H1 (cell line): Measurements from ENCODE around the gene FHIT. TPM values are rescaled to one million over a fixed set of nuclear protein-coding genes. Genes with fewer than 3 reads are reported as not detected.

Source experiments
- CTCF ChIA-PET: fragments of 300-600 bp; sonication (Branson Sonifier 250); formaldehyde crosslinking; loops from one replicate; lab custom pipeline; 2021; ENCODE audit not compliant: partially characterized antibody; lab: Charles Lee
- POLR2A ChIA-PET: fragments of 300-600 bp; sonication (Branson Sonifier 250); formaldehyde crosslinking; loops from one replicate; lab custom pipeline; 2021; ENCODE audit warnings: inconsistent platforms; ENCODE audit not compliant: partially characterized antibody; lab: Charles Lee
- DNase-seq, 2 experiments: peaks; one replicate each; pipeline versions ENCODE4 v3.0.0 to v3.0.0-alpha.2; 2010 to 2022; ENCODE audit warnings: low spot score in 2 of 2, low read depth in 1 of 2, mixed read lengths in 1 of 2
- FAIRE-seq: peaks from 2 replicates; lab custom pipeline; 2011; peaks lifted over from hg19 to GRCh38; lab: Jason Lieb, UNC
- H2AFZ ChIP-seq: 2 replicates; pipeline ENCODE4 v1.8.1; 2012; ENCODE audit warnings: low read length, inconsistent platforms
- H2AK5ac ChIP-seq: 2 replicates; pipeline ENCODE4 v1.6.1; 2013; ENCODE audit warnings: low read depth, low read length
- H2BK120ac ChIP-seq: replicated peaks from 2 replicates; pipeline ENCODE3; 2013; ENCODE audit warnings: low read depth, low read length, inconsistent platforms
- H2BK12ac ChIP-seq: 2 replicates; pipeline ENCODE4 v1.6.1; 2013; ENCODE audit warnings: low read depth, low read length
- H2BK15ac ChIP-seq: 2 replicates; pipeline ENCODE4 v1.6.1; 2013; ENCODE audit warnings: low read length
- H2BK20ac ChIP-seq: 2 replicates; pipeline ENCODE4 v1.6.1; 2013; ENCODE audit warnings: low read length
- H2BK5ac ChIP-seq: 2 replicates; pipeline ENCODE4 v1.6.1; 2013; ENCODE audit warnings: low read depth, low read length
- H3K14ac ChIP-seq: 2 replicates; pipeline ENCODE4 v1.6.1; 2013; ENCODE audit warnings: inconsistent platforms; ENCODE audit not compliant: insufficient read length
- H3K18ac ChIP-seq: 2 replicates; pipeline ENCODE4 v1.6.1; 2013; ENCODE audit warnings: low read length; ENCODE audit errors: extremely low read depth
- H3K23ac ChIP-seq: 2 replicates; pipeline ENCODE4 v1.6.1; 2013; ENCODE audit warnings: inconsistent platforms; ENCODE audit not compliant: insufficient read length
- H3K23me2 ChIP-seq: 2 replicates; pipeline ENCODE4 v1.6.1; 2013; ENCODE audit warnings: low read depth, low read length
- H3K27ac ChIP-seq: 2 replicates; pipeline ENCODE4 v1.6.1; 2011; ENCODE audit warnings: low read depth, low read length, inconsistent platforms
- H3K27me3 ChIP-seq, 4 experiments: replicated peaks in 1 of 4; 1 replicate in 1 of 4; 2 replicates in 3 of 4; pipeline versions ENCODE4 v1.6.1 to v1.8.1; 2011 to 2013; ENCODE audit warnings: low read length in 3 of 4, mild to moderate bottlenecking in 3 of 4, inconsistent platforms in 2 of 4, mixed read lengths in 2 of 4, moderate library complexity in 1 of 4; ENCODE audit not compliant: control insufficient read depth in 3 of 4, insufficient read depth in 3 of 4; ENCODE audit errors: extremely low read depth in 1 of 4
- H3K36me3 ChIP-seq, 4 experiments: 2 replicates each; pipeline versions ENCODE4 v1.6.1 to v1.8.1; 2011 to 2013; ENCODE audit warnings: mild to moderate bottlenecking in 4 of 4, low read length in 3 of 4, moderate library complexity in 2 of 4, control low read depth in 1 of 4, inconsistent platforms in 1 of 4; ENCODE audit not compliant: insufficient read depth in 4 of 4, control insufficient read depth in 2 of 4
- H3K4ac ChIP-seq: replicated peaks from 2 replicates; pipeline ENCODE3; 2013; ENCODE audit warnings: low read length, low read depth, mixed read lengths, inconsistent platforms; ENCODE audit not compliant: insufficient read length
- H3K4me1 ChIP-seq, 4 experiments: replicated peaks in 1 of 4; 1 replicate in 1 of 4; 2 replicates in 3 of 4; pipeline versions ENCODE4 v1.6.1 to v1.8.1; 2011 to 2013; ENCODE audit warnings: low read length in 3 of 4, inconsistent platforms in 2 of 4, mixed read lengths in 1 of 4; ENCODE audit not compliant: insufficient read depth in 4 of 4, control insufficient read depth in 3 of 4
- H3K4me2 ChIP-seq, 2 experiments: 2 replicates each; pipeline versions ENCODE4 v1.6.1 to v1.8.1; 2011 to 2013; ENCODE audit warnings: low read depth in 2 of 2, low read length in 2 of 2, control low read depth in 1 of 2, inconsistent platforms in 1 of 2, mild to moderate bottlenecking in 1 of 2; ENCODE audit not compliant: insufficient read depth in 1 of 2
- H3K4me3 ChIP-seq, 4 experiments: fragments of 200-600, 300-600 bp in 1 of 4; sonication (generic), shearing (Covaris generic), sonication (Bioruptor Twin) in 1 of 4; 2 replicates each; pipeline versions ENCODE4 v1.5.1 to v1.8.1; 2011 to 2016; ENCODE audit warnings: low read length in 4 of 4, low read depth in 3 of 4, control low read depth in 2 of 4, inconsistent platforms in 2 of 4, mild to moderate bottlenecking in 2 of 4, mixed read lengths in 1 of 4, moderate library complexity in 1 of 4; ENCODE audit not compliant: insufficient read depth in 2 of 4; ENCODE audit errors: extremely low read depth in 1 of 4
- H3K56ac ChIP-seq: replicated peaks from 2 replicates; pipeline ENCODE3; 2013; ENCODE audit warnings: low read depth, mild to moderate bottlenecking, mixed read lengths, low read length, inconsistent platforms; ENCODE audit not compliant: insufficient read length
- H3K79me1 ChIP-seq: 2 replicates; pipeline ENCODE4 v1.6.1; 2013; ENCODE audit warnings: low read depth, low read length, control low read depth
- H3K79me2 ChIP-seq, 2 experiments: 2 replicates each; pipeline versions ENCODE4 v1.6.1 to v1.8.1; 2012 to 2013; ENCODE audit warnings: low read length in 2 of 2, mild to moderate bottlenecking in 2 of 2, inconsistent platforms in 1 of 2; ENCODE audit not compliant: insufficient read depth in 2 of 2, control insufficient read depth in 1 of 2
- H3K9ac ChIP-seq, 4 experiments: replicated peaks in 1 of 4; 1 replicate in 1 of 4; 2 replicates in 3 of 4; pipeline versions ENCODE4 v1.6.1 to v1.8.1; 2011 to 2013; ENCODE audit warnings: low read depth in 3 of 4, low read length in 3 of 4, control low read depth in 2 of 4, mild to moderate bottlenecking in 2 of 4, moderate library complexity in 2 of 4, inconsistent platforms in 1 of 4; ENCODE audit errors: extremely low read depth in 1 of 4
- H3K9me3 ChIP-seq, 2 experiments: 2 replicates each; pipeline versions ENCODE4 v1.6.1 to v1.8.1; 2012 to 2013; ENCODE audit warnings: mild to moderate bottlenecking in 2 of 2, moderate library complexity in 2 of 2, control low read depth in 1 of 2, inconsistent platforms in 1 of 2, low read depth in 1 of 2, low read length in 1 of 2, mixed read lengths in 1 of 2; ENCODE audit not compliant: insufficient read depth in 2 of 2
- H4K20me1 ChIP-seq, 2 experiments: replicated peaks in 1 of 2; 2 replicates each; pipeline versions ENCODE3 to v1.8.1; 2011 to 2013; ENCODE audit warnings: inconsistent platforms in 2 of 2, low read length in 2 of 2, mild to moderate bottlenecking in 1 of 2; ENCODE audit not compliant: insufficient read depth in 2 of 2, control insufficient read depth in 1 of 2
- H4K5ac ChIP-seq: 2 replicates; pipeline ENCODE4 v1.6.1; 2013; ENCODE audit warnings: low read length, low read depth, mixed read lengths, inconsistent platforms; ENCODE audit not compliant: insufficient read length
- H4K8ac ChIP-seq: 2 replicates; pipeline ENCODE4 v1.8.0; 2013; ENCODE audit warnings: mild to moderate bottlenecking, moderate library complexity, low read length, inconsistent platforms; ENCODE audit not compliant: insufficient read depth; ENCODE audit errors: extremely low read depth
- H4K91ac ChIP-seq: replicated peaks from 2 replicates; pipeline ENCODE3; 2013; ENCODE audit warnings: low read length, mixed read lengths, inconsistent platforms; ENCODE audit not compliant: insufficient read length
- ASH2L ChIP-seq: fragments of 200-600, 300-600 bp; sonication (generic); IDR thresholded peaks from one replicate; pipeline ENCODE4 v1.7.1; 2017; ENCODE audit warnings: low read length
- EP300 ChIP-seq, 2 experiments: IDR thresholded peaks; 1 replicate in 1 of 2; 2 replicates in 1 of 2; pipeline ENCODE4 v1.6.1; 2011 to 2012; ENCODE audit warnings: low read depth in 2 of 2, low read length in 2 of 2, mild to moderate bottlenecking in 2 of 2, borderline replicate concordance in 1 of 2, inconsistent platforms in 1 of 2, moderate library complexity in 1 of 2
- FOSL1 ChIP-seq: IDR thresholded peaks from 2 replicates; pipeline ENCODE4 v1.6.1; 2011; ENCODE audit warnings: mild to moderate bottlenecking, low read depth, low read length, moderate library complexity; ENCODE audit not compliant: insufficient read depth
- KDM1A ChIP-seq: fragments of 200-600, 300-600 bp; sonication (generic); IDR thresholded peaks from 2 replicates; pipeline ENCODE4 v1.7.1; 2016; ENCODE audit warnings: mild to moderate bottlenecking, low read length, borderline replicate concordance
- POU5F1 ChIP-seq: IDR thresholded peaks from 2 replicates; pipeline ENCODE4 v1.6.1; 2011; ENCODE audit warnings: low read depth, mild to moderate bottlenecking, low read length, moderate library complexity
- RAD21 ChIP-seq, 2 experiments: IDR thresholded peaks in 1 of 2; conservative IDR thresholded peaks in 1 of 2; 2 replicates each; pipeline ENCODE4 v1.6.1; 2011; ENCODE audit warnings: low read depth in 2 of 2, low read length in 2 of 2, improper control_type of control experiment in 1 of 2, inconsistent platforms in 1 of 2, mild to moderate bottlenecking in 1 of 2, moderate library complexity in 1 of 2
- RBBP5 ChIP-seq: IDR thresholded peaks from 2 replicates; pipeline ENCODE4 v1.7.1; 2012; ENCODE audit warnings: low read depth, mild to moderate bottlenecking, inconsistent platforms, low read length, moderate library complexity, borderline replicate concordance
- SP1 ChIP-seq: IDR thresholded peaks from 2 replicates; pipeline ENCODE4 v1.6.1; 2011; ENCODE audit warnings: low read depth, low read length
- SP2 ChIP-seq: IDR thresholded peaks from 2 replicates; pipeline ENCODE4 v1.6.1; 2012; ENCODE audit warnings: mild to moderate bottlenecking, low read length, inconsistent platforms
- SUZ12 ChIP-seq: fragments of 200-600 bp; sonication (generic); IDR thresholded peaks from 2 replicates; pipeline ENCODE4 v1.6.1; 2012; ENCODE audit warnings: mild to moderate bottlenecking, inconsistent platforms, low read length, moderate library complexity, mixed read lengths
- TAF1 ChIP-seq: IDR thresholded peaks from 2 replicates; pipeline ENCODE4 v1.6.1; 2011; ENCODE audit warnings: mild to moderate bottlenecking, low read depth, low read length
- WGBS, 2 experiments: shearing (Covaris generic) in 1 of 2; methylation state at CpG; one replicate each; pipeline versions ENCODE4 v1.1.6 to v1.1.7; 2013 to 2015; ENCODE audit warnings: low lambda C conversion rate in 2 of 2, mixed read lengths in 2 of 2, inconsistent platforms in 1 of 2, low coverage in 1 of 2, missing lambda C conversion rate in 1 of 2; ENCODE audit not compliant: insufficient replicate concordance in 2 of 2, insufficient coverage in 1 of 2, insufficient read length in 1 of 2; ENCODE audit errors: extremely low coverage in 1 of 2, missing lambda C conversion rate in 1 of 2; 5-methylcytosine and 5-hydroxymethylcytosine counted together
- polyA plus RNA-seq, 7 experiments: library from polyadenylated mRNA; depleted of rRNA in 3 of 7; stranded (reverse) in 5 of 7; unstranded in 2 of 7; fragments of >200 nt in 5 of 7; fragments of 200-250 nt in 2 of 7; gene quantifications; 1 replicate in 5 of 7; 2 replicates in 1 of 7; 4 replicates in 1 of 7; pipeline versions ENCODE4 v1.2.1 to v1.2.3, GENCODE V29; 2011 to 2013; ENCODE audit warnings: missing spikeins in 2 of 7, mixed read lengths in 2 of 7
- total RNA-seq: library from RNA; stranded (reverse); fragmentation: NEBNext Ultra II Directional; extraction: Animal tissue kit (Norgen Biotek cat#: 25700); gene quantifications from 2 replicates; pipeline ENCODE4 v1.2.1, GENCODE V29; 2021
- TF ChIP-seq, protein P1 (sequence below): IDR thresholded peaks from 2 replicates; pipeline ENCODE4 v1.6.1; 2012; ENCODE audit warnings: low read length, inconsistent platforms

The FHIT gene
- total and polyA plus RNA-seq, 2 of the 8 experiments (the other 6 are each of a cell fraction or from before 2014, with no cell fraction given), result 1.2 to 3.2 TPM

DNA sequence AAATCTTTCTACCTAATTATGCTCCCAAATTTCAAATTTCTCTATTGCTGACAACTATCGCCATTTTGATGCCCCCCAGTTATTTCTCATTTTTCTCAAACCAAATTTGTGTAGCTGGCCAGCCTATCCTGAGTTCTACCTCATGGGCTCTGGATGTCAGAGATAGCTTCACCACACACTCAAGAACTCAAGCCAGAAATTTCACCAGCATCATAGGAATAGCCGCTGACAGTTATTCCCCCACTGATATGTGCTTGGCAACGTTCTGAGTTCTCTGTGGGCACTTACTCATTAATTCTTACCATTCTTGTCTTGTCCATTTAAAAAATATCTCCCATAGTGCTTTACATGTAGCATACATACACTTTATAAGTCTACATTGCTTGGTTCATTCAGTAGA, 264.7 kb downstream of the FHIT start:
- no peak for DNase-seq
- Histone ChIP-seq H3K23me2 (no peaks in the 10 kb centered on the region), H2AFZ (no peak overlapping the region), H2BK15ac (no peak overlapping the region), H3K4ac (no peak overlapping the region), H2BK120ac (no peak overlapping the region), H2BK5ac (no peak overlapping the region), H3K9ac (no peak overlapping the region), H3K9me3 (peaks cover 3 to 17% of the 10 kb centered on the region in 2 experiments; a peak in 3 of 4 replicates), H3K56ac (no peak overlapping the region), H3K18ac (no peak overlapping the region), H4K8ac (no peak overlapping the region), H3K4me2 (no peak overlapping the region), H3K27me3 (no peaks in the 10 kb centered on the region), H3K27ac (no peak overlapping the region), H3K14ac (no peak overlapping the region), H4K91ac (no peak overlapping the region), H2BK12ac (no peak overlapping the region), H2BK20ac (no peak overlapping the region), H4K5ac (no peak overlapping the region), H4K20me1 (no peaks in the 10 kb centered on the region), H3K79me2 (no peaks in the 10 kb centered on the region), H3K4me1 (no peaks in the 10 kb centered on the region), H2AK5ac (no peak overlapping the region), H3K36me3 (0 out of 8 replicates have a peak, but pooled peaks cover 0 to 2% (median 0%) of the 10 kb centered on the region in 4 experiments), H3K79me1 (no peaks in the 10 kb centered on the region), H3K4me3 (no peak overlapping the region), H3K23ac (no peak overlapping the region)
- ChIA-PET POLR2A (no interaction called here), CTCF (no interaction called here)
- WGBS, 2 experiments, result 93% methylated on average over 3 of the region's 3 CpGs; no CpG with 5 or more reads in 1 of the 2 experiments
- no peak for FAIRE-seq
- no peak for TF ChIP-seq SUZ12
- no peak for TF ChIP-seq RBBP5
- no peak for TF ChIP-seq RAD21 (IDR thresholded peaks at IDR 0.05 in 1 of 2, conservative IDR thresholded peaks at IDR 0.05 in 1 of 2; ENCODE audit: low read depth in 2 of 2, low read length in 2 of 2)
- TF ChIP-seq, protein P1, sequence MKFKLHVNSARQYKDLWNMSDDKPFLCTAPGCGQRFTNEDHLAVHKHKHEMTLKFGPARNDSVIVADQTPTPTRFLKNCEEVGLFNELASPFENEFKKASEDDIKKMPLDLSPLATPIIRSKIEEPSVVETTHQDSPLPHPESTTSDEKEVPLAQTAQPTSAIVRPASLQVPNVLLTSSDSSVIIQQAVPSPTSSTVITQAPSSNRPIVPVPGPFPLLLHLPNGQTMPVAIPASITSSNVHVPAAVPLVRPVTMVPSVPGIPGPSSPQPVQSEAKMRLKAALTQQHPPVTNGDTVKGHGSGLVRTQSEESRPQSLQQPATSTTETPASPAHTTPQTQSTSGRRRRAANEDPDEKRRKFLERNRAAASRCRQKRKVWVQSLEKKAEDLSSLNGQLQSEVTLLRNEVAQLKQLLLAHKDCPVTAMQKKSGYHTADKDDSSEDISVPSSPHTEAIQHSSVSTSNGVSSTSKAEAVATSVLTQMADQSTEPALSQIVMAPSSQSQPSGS, result no peak
- TF ChIP-seq KDM1A, result no peak
- TF ChIP-seq SP2, result no peak
- no peak for TF ChIP-seq SP1
- TF ChIP-seq ASH2L, result no peak
- no peak for TF ChIP-seq EP300 (IDR thresholded peaks at IDR 0.05; ENCODE audit: borderline replicate concordance in 1 of 2, low read depth in 2 of 2, low read length in 2 of 2)
- no peak for TF ChIP-seq FOSL1
- TF ChIP-seq TAF1, result no peak
- no peak for TF ChIP-seq POU5F1
